ENCODE results near the gene DGCR2. TPM values are rescaled to one million over a fixed set of nuclear protein-coding genes. Genes with fewer than 3 reads are reported as not detected.

The DGCR2 gene
- total RNA-seq, 4 donors from 2014 or later = 42.5 to 75.2 (median 50.8) TPM

- Histone ChIP-seq H3K27me3 (no peaks in the 10 kb centered on the region), H3K4me1 (peaks cover 23 to 94% (median 48%) of the 10 kb centered on the region in 3 donors), H3K9me3 (no peaks in the 10 kb centered on the region), H3K36me3 (peaks cover 0 to 20% (median 0%) of the 10 kb centered on the region in 3 donors), H3K4me3 (no peak overlapping the region), H3K27ac (no peak overlapping the region)
- 57 to 63% methylated on average over 3 to 4 of the region's 4 CpGs for WGBS, 2 donors
- no peak for DNase-seq
- intact Hi-C loops (cut with DNase I) = no loop called here
- TF ChIP-seq CTCF (IDR thresholded peaks at IDR 0.05) = peak in 1 of 6 experiments; percentile 46
- TF ChIP-seq POLR2A (IDR thresholded peaks at IDR 0.05) = no peak
These were observed 6.6 kb downstream of the DGCR2 start for GRCh38 chr22:19115628-19116027.

GRCh38 chr22:19114984-19115552 is 7.1 kb downstream of the DGCR2 start:
- peaks cover 0 to 20% (median 0%) of the 10 kb centered on the region in 3 donors for H3K36me3 ChIP-seq
- intact Hi-C loops (cut with DNase I) = no loop called here
- H3K4me1 ChIP-seq = peaks cover 23 to 94% (median 46%) of the 10 kb centered on the region in 3 donors
- WGBS, 2 donors = 61 to 74% methylated on average over 3 of the region's 4 CpGs
- no peak overlapping the region for H3K27ac ChIP-seq
- no peaks in the 10 kb centered on the region for H3K9me3 ChIP-seq
- no peak overlapping the region for H3K4me3 ChIP-seq
- no peaks in the 10 kb centered on the region for H3K27me3 ChIP-seq
- TF ChIP-seq POLR2A (IDR thresholded peaks at IDR 0.05) (no peak), CTCF (IDR thresholded peaks at IDR 0.05) (no peak)
- no peak for DNase-seq

- no peak overlapping the region for H3K27ac ChIP-seq
- peaks cover 0 to 16% (median 0%) of the 10 kb centered on the region in 3 donors for H3K36me3 ChIP-seq
- TF ChIP-seq POLR2A (IDR thresholded peaks at IDR 0.05) (no peak), CTCF (IDR thresholded peaks at IDR 0.05) (no peak)
- no peak overlapping the region for H3K4me3 ChIP-seq
- peaks cover 22 to 93% (median 39%) of the 10 kb centered on the region in 3 donors for H3K4me1 ChIP-seq
- intact Hi-C loops (cut with DNase I) = no loop called here
- no peak for DNase-seq
- H3K27me3 ChIP-seq = no peaks in the 10 kb centered on the region
- no peaks in the 10 kb centered on the region for H3K9me3 ChIP-seq
- WGBS, 2 donors = 96 to 99% methylated on average over 5 of the region's 5 CpGs
These were observed 8.8 kb downstream of the DGCR2 start for GRCh38 chr22:19113429-19113828.

- intact Hi-C loops (cut with DNase I) = no loop called here
- no peaks in the 10 kb centered on the region for H3K9me3 ChIP-seq
- peaks cover 0 to 16% (median 0%) of the 10 kb centered on the region in 3 donors for H3K36me3 ChIP-seq
- no peaks in the 10 kb centered on the region for H3K27me3 ChIP-seq
- WGBS, 2 donors = 69 to 71% methylated on average over 3 of the region's 3 CpGs
- H3K4me3 ChIP-seq = no peak overlapping the region
- H3K27ac ChIP-seq = no peak overlapping the region
- DNase-seq = no peak
- peaks cover 18 to 92% (median 28%) of the 10 kb centered on the region in 3 donors for H3K4me1 ChIP-seq
- TF ChIP-seq CTCF (IDR thresholded peaks at IDR 0.05) (no peak), POLR2A (IDR thresholded peaks at IDR 0.05) (no peak)
These were observed 10.6 kb downstream of the DGCR2 start for GRCh38 chr22:19111584-19111983.

GRCh38 chr22:19111140-19111539 is 11.1 kb downstream of the DGCR2 start:
- no peak for DNase-seq
- peaks cover 14 to 92% (median 28%) of the 10 kb centered on the region in 3 donors for H3K4me1 ChIP-seq

More at GRCh38 chr22:19111140-19111539, 11.1 kb downstream of the DGCR2 start:
- TF ChIP-seq POLR2A (IDR thresholded peaks at IDR 0.05) (no peak), CTCF (IDR thresholded peaks at IDR 0.05) (no peak)
- Histone ChIP-seq H3K27ac (peak overlapping the region in 1 of 4 donors; percentile 83), H3K9me3 (no peaks in the 10 kb centered on the region), H3K36me3 (peaks cover 0 to 16% (median 0%) of the 10 kb centered on the region in 3 donors), H3K27me3 (no peaks in the 10 kb centered on the region), H3K4me3 (no peak overlapping the region)
- 89 to 90% methylated on average over 3 of the region's 3 CpGs for WGBS, 2 donors
- intact Hi-C loops (cut with DNase I) = no loop called here

Measured in esophagus squamous epithelium (tissue), 5 donors.